Neural cell (in vitro differentiated cells): Measurements from ENCODE around the gene NUBPL. TPM values are rescaled to one million over a fixed set of nuclear protein-coding genes. Genes with fewer than 3 reads are reported as not detected.
"Not testable (repeated sequence)": the region's sequence is repeated elsewhere in the genome, so short reads cannot be mapped to it uniquely, and the experiment has no call there.

Experiments used
- H2AFZ ChIP-seq: fragments of 200-600, 300-800 bp; sonication (generic), shearing (Covaris generic); 2 replicates; pipeline ENCODE4 v1.6.0; 2014; ENCODE audit warnings: low read depth, mild to moderate bottlenecking, antibody characterized with exemption, low read length, moderate library complexity
- H3F3A ChIP-seq: fragments of 200-600 bp; shearing (Covaris generic); 2 replicates; pipeline ENCODE4 v1.6.1; 2016; ENCODE audit warnings: mild to moderate bottlenecking, moderate library complexity, mixed read lengths, antibody characterized with exemption, low read length; ENCODE audit not compliant: insufficient read depth, poor library complexity, severe bottlenecking
- H3K27ac ChIP-seq: fragments of 200-600, 300-800 bp; sonication (generic), shearing (Covaris generic); 2 replicates; pipeline ENCODE4 v1.5.1; 2014; ENCODE audit warnings: mild to moderate bottlenecking, low read length, moderate library complexity
- H3K27me3 ChIP-seq: fragments of 300-800, 200-600 bp; sonication (generic), shearing (Covaris generic); 2 replicates; pipeline ENCODE4 v1.6.0; 2014; ENCODE audit warnings: mild to moderate bottlenecking, low read depth, low read length, moderate library complexity; ENCODE audit not compliant: insufficient read depth
- H3K36me3 ChIP-seq: fragments of 300-800, 200-600 bp; sonication (generic), shearing (Covaris generic); 2 replicates; pipeline ENCODE4 v1.5.1; 2014; ENCODE audit warnings: mild to moderate bottlenecking, antibody characterized with exemption, low read length, moderate library complexity; ENCODE audit not compliant: insufficient read depth
- H3K4me2 ChIP-seq: fragments of 300-800, 200-600 bp; sonication (generic), shearing (Covaris generic); 2 replicates; pipeline ENCODE4 v1.6.0; 2014; ENCODE audit warnings: mild to moderate bottlenecking, low read length
- H3K4me3 ChIP-seq: fragments of 300-800, 200-600 bp; sonication (generic), shearing (Covaris generic); 2 replicates; pipeline ENCODE4 v1.5.1; 2014; ENCODE audit warnings: mild to moderate bottlenecking, low read length, moderate library complexity
- H3K79me2 ChIP-seq: fragments of 200-600 bp; shearing (Covaris generic); replicated peaks from 2 replicates; pipeline ENCODE4 v1.6.0; 2014; ENCODE audit warnings: mild to moderate bottlenecking, low read length, moderate library complexity; ENCODE audit not compliant: insufficient read depth
- H3K9ac ChIP-seq: fragments of 300-800, 200-600 bp; sonication (generic), shearing (Covaris generic); 2 replicates; pipeline ENCODE4 v1.6.1; 2016; ENCODE audit warnings: mild to moderate bottlenecking, low read length, mixed read lengths
- H3K9me2 ChIP-seq: fragments of 200-600 bp; shearing (Covaris generic); 2 replicates; pipeline ENCODE4 v1.6.1; 2016; ENCODE audit warnings: mild to moderate bottlenecking, low read length, mixed read lengths; ENCODE audit not compliant: insufficient read depth
- H3K9me3 ChIP-seq: fragments of 200-600, 300-800 bp; sonication (generic), shearing (Covaris generic); 2 replicates; pipeline ENCODE4 v1.6.1; 2016; ENCODE audit warnings: mild to moderate bottlenecking, mixed run types, low read length, moderate library complexity, mixed read lengths
- H4K20me1 ChIP-seq: fragments of 200-600 bp; shearing (Covaris generic); 2 replicates; pipeline ENCODE4 v1.6.1; 2016; ENCODE audit warnings: mild to moderate bottlenecking, mixed run types; ENCODE audit not compliant: insufficient read depth
- CTCF ChIP-seq: fragments of 450-650 bp; IDR thresholded peaks from 2 replicates; pipeline ENCODE4 v1.5.1; 2014; ENCODE audit warnings: antibody characterized with exemption, mild to moderate bottlenecking, moderate library complexity; ENCODE audit not compliant: poor library complexity, severe bottlenecking
- EP300 ChIP-seq: fragments of 450-650 bp; conservative IDR thresholded peaks from 2 replicates; pipeline ENCODE4 v1.6.1; 2014; ENCODE audit warnings: antibody characterized with exemption, mild to moderate bottlenecking, moderate library complexity; ENCODE audit not compliant: poor library complexity, severe bottlenecking
- EZH2 ChIP-seq: fragments of 200-600, 300-800 bp; shearing (Covaris generic), sonication (generic); IDR thresholded peaks from 2 replicates; pipeline ENCODE4 v1.6.1; 2014; ENCODE audit warnings: antibody characterized with exemption, low read length, borderline replicate concordance, mild to moderate bottlenecking; ENCODE audit not compliant: insufficient read depth, poor library complexity, severe bottlenecking
- MXI1 ChIP-seq: fragments of 450-650 bp; conservative IDR thresholded peaks from 2 replicates; pipeline ENCODE4 v1.6.1; 2014; ENCODE audit warnings: antibody characterized with exemption, mild to moderate bottlenecking; ENCODE audit not compliant: poor library complexity, severe bottlenecking
- POLR2AphosphoS5 ChIP-seq: IDR thresholded peaks from 2 replicates; pipeline ENCODE4 v1.6.1; 2012
- RAD21 ChIP-seq: fragments of 450-650 bp; conservative IDR thresholded peaks from 2 replicates; pipeline ENCODE4 v1.6.1; 2014; ENCODE audit warnings: antibody characterized with exemption, mild to moderate bottlenecking, moderate library complexity
- REST ChIP-seq: IDR thresholded peaks from 2 replicates; pipeline ENCODE4 v1.6.1; 2012; ENCODE audit warnings: borderline replicate concordance
- SMC3 ChIP-seq: fragments of 450-650 bp; conservative IDR thresholded peaks from 2 replicates; pipeline ENCODE4 v1.6.1; 2014; ENCODE audit warnings: antibody characterized with exemption, mild to moderate bottlenecking, moderate library complexity; ENCODE audit not compliant: poor library complexity
- TAF1 ChIP-seq: IDR thresholded peaks from 2 replicates; pipeline ENCODE4 v1.6.1; 2012; ENCODE audit warnings: low read depth
- polyA plus RNA-seq: library from polyadenylated mRNA; depleted of rRNA; stranded (reverse); fragments of >200 nt; gene quantifications from 2 replicates; pipeline ENCODE4 v1.2.3, GENCODE V29; 2014

The NUBPL gene
- polyA plus RNA-seq, 1 donor from 2014 or later: 3.1 TPM

GRCh38 chr14:31619440-31619839 is 58.2 kb downstream of the NUBPL start:
- no peaks in the 10 kb centered on the region for H3F3A ChIP-seq
- no peaks in the 10 kb centered on the region for H3K27me3 ChIP-seq
- no peak overlapping the region for H3K27ac ChIP-seq
- H4K20me1 ChIP-seq: no peaks in the 10 kb centered on the region
- H3K9ac ChIP-seq: no peak overlapping the region
- TF ChIP-seq SMC3 (no peak), TAF1 (no peak), MXI1 (no peak), POLR2AphosphoS5 (no peak), EP300 (no peak), CTCF (no peak), RAD21 (no peak), REST (no peak), EZH2 (no peak)
- no peak overlapping the region for H2AFZ ChIP-seq
- H3K9me3 ChIP-seq: no peaks in the 10 kb centered on the region
- no peaks in the 10 kb centered on the region for H3K36me3 ChIP-seq
- no peak overlapping the region for H3K4me2 ChIP-seq
- no peak overlapping the region for H3K4me3 ChIP-seq
- no peaks in the 10 kb centered on the region for H3K9me2 ChIP-seq
- H3K79me2 ChIP-seq: no peaks in the 10 kb centered on the region

DNA sequence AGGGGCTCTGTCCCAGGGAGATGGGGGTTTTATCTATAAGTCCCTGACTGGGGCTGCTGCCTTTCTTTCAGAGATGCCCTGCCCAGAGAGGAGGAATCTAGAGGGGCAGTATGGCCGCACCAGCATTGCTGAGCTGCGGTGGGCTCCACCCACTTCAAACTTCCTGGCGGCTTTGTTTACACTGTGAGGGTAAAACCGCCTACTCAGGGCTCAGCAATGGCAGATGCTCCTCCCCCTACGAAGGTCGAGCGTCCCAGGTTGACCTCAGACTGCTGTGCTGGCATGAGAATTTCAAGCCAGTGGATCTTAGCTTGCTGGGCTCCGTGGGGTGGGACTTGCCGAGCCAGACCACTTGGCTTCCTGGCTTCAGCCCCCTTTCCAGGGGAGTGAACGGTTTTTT is 59.7 kb downstream of the NUBPL start:
- H3K36me3 ChIP-seq, H3K79me2 ChIP-seq, H3K9me3 ChIP-seq, H3K4me2 ChIP-seq, H4K20me1 ChIP-seq, H3F3A ChIP-seq, H3K27ac ChIP-seq, H3K9ac ChIP-seq, H3K9me2 ChIP-seq, H3K27me3 ChIP-seq, H2AFZ ChIP-seq, H3K4me3 ChIP-seq: not testable (repeated sequence)

- Histone ChIP-seq H3F3A (no peaks in the 10 kb centered on the region), H4K20me1 (no peaks in the 10 kb centered on the region), H3K4me3 (no peak overlapping the region), H3K27me3 (no peaks in the 10 kb centered on the region), H3K27ac (no peak overlapping the region), H3K9ac (no peak overlapping the region), H3K9me2 (no peaks in the 10 kb centered on the region), H3K9me3 (no peaks in the 10 kb centered on the region), H3K4me2 (no peak overlapping the region), H3K79me2 (no peaks in the 10 kb centered on the region), H3K36me3 (no peaks in the 10 kb centered on the region), H2AFZ (no peak overlapping the region)
- no peak for TF ChIP-seq SMC3
These were observed 60.9 kb downstream of the NUBPL start for GRCh38 chr14:31622060-31622459.

GRCh38 chr14:31652900-31653299 is 91.7 kb downstream of the NUBPL start:
- H3K79me2 ChIP-seq, H3K27ac ChIP-seq, H3K9me3 ChIP-seq, H3K4me2 ChIP-seq, H2AFZ ChIP-seq, H3K36me3 ChIP-seq, H4K20me1 ChIP-seq, H3K27me3 ChIP-seq, H3F3A ChIP-seq, H3K9ac ChIP-seq, H3K4me3 ChIP-seq, H3K9me2 ChIP-seq: not testable (repeated sequence)
